ENCODE data around the gene DDIT4L.

GRCh38 chr4:100164808-100165760, 25.2 kb downstream of the DDIT4L start:
- TF ChIP-seq CTCF (IDR thresholded peaks at IDR 0.05 in 2 of 3, conservative IDR thresholded peaks at IDR 0.05 in 1 of 3; ENCODE audit: control insufficient read depth in 2 of 3, extremely low read depth in 1 of 3, insufficient read depth in 1 of 3, low read depth in 3 of 3, low read length in 3 of 3) (no peak), TAF1 (IDR thresholded peaks at IDR 0.05; ENCODE audit: borderline replicate concordance, low read depth, low read length) (no peak)
